SKM-1 (cell line): Measurements from ENCODE around the gene ROCK2.
"Not testable (repeated sequence)": the region's sequence is repeated elsewhere in the genome, so short reads cannot be mapped to it uniquely, and the experiment has no call there.

Experiments
- DNase-seq: peaks from one replicate; lab custom pipeline; 2025; ENCODE audit not compliant: unreplicated experiment; lab: John Stamatoyannopoulos, UW

The ROCK2 gene

DNA sequence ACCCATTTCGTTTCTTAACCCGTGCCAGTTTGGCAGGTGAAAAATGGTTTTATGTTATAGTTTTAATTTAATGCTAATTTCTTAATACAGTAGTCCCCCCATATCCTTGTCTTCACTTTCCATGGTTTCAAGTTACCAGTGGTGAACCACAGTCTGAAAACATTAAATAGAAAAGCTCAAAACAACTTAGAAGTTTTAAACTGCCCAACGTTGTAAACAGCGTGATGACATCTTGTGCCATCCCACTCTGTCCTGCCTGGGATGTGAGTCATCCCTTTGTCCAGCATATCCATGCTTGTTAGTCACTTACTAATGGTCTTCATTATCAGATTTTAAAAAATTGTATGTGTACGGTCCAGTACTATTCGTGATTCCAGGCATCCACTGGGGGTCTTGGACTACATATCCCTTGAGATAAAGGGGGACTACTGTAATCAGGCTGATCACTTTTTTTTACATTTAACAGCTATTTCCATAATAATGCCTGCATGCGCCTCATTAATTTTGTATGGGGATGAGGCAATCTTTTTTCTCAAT is 157.3 kb downstream of the ROCK2 start:
- no peak for DNase-seq

DNA sequence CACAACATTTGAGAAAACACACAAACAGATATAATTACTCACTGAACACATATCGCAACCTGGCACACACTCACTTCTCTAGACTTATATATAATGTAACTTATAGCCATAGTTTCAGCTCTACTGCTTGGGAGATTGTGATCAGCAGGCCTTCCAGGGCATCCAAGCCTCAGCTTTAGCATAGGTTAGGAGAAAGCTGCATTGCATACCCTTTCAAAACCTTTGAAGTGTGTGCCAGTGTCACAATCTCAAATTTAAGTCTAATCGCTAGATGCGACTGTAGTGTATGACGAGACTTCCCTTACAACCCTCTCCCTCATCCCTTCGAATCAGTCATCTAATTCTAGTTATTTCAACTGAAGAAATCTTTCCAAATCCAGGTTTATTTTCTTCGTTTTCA is 158.3 kb downstream of the ROCK2 start:
- no peak for DNase-seq

DNA sequence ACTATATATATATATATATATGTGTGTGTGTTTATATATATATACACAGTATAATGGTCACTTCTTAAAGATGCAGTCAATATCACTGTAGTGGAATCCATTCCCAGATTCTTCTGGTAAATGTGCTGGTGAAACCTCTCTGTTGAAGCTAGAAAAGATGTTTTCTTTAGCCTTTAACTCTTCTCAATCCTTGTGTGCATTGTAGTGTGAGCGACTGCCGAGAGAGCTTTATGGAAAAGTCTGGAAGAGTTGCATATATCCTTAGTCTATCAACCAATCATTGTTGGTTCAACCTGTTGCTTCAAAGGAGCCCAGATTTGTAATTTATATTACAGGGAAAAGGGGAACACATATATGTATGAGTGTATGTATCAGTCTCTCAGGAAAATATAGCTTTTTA is 161.5 kb downstream of the ROCK2 start:
- no peak for DNase-seq

DNA sequence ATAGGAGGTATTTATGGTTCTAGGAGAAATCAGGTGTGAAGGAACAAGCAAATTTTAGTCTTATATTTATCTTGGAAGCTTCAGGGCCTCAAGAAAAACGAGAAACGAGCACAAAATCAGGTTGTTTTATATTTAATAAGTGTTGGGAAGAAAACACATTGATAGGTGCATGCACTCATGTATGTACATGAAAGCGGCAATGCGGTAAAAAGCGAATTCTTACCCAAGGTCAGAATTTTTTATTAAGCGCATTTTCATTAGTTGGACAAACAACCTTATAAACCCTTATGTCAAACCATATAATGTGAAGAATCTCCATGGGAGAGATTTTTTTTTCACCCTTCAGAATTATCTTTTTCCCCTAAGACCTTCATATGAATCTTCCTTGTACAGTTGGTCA is 163.8 kb downstream of the ROCK2 start:
- DNase-seq, result no peak

DNA sequence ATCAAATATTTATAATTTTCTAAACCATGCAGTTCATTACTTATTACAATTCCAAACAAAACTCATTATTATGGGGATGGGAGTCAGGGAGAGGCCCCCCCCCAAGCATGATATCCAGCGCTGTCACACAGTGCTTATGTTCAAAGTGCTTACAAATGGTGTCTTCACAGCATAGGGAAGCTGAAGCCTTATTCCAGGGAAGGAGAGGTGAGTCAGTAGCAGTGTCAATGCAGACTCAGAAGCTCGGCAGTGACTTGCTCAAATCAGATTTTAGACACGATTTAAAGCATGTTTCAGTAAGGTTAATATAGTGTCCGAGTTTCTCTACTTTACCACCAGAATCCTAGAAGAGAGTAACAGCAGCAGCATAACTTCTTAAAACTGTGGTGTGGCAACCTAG is 164.5 kb downstream of the ROCK2 start:
- DNase-seq, result no peak

DNA sequence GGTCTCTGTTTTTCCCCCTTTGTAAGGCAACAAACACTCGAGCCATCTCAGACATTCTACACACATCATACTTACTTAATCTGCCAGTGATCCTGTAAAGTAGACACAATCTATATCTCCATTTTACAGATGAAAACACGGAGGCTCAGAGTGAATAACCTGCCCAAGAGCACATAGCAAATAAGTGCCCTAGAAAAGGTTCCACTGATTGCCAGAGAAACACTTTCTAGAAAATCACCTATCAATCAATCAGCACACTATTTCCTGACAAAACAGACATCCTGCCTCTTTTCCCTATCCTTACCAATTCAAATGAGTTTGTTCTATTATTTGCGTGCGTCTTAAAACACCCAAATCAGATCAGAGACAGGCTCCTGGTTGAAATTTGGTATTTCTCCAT is 165.2 kb downstream of the ROCK2 start:
- no peak for DNase-seq

DNA sequence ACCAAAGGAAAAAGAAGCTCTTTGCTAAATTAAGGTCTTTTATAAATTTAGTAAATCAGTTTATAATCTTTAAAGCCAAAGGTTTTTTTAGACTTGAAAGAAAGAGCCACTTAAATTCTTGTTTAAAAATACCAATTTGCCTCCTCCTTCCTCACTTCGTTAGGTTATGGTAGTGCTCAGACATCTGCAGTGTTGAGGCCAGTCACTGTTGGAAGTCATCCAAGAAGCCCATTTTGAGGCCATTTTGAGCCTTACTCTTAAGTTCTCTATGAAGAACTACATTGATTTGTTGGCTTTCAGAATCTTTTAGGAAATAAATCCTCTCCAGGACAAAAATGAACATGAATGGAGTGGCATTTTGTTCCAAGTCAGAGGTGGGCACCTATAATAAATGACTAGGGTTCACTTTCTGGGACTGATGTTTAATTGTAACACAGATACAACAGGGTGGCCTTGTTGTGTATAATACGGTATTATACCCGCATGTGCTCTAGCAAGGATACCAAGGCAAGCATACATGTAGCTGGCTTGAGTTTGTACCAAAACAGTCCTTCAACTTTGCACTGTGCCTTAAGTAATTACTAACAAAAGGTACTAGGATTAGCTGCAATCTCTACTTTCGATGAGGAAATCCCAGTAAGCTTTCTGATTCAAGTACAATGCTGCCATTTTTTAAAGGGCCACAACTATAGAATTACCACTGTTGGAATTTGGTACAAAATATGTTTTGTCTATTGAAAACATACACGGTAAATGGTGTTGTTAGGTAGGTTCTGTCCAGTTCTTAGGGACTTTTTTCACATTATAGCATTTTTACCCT is 166.4 kb downstream of the ROCK2 start:
- no peak for DNase-seq

DNA sequence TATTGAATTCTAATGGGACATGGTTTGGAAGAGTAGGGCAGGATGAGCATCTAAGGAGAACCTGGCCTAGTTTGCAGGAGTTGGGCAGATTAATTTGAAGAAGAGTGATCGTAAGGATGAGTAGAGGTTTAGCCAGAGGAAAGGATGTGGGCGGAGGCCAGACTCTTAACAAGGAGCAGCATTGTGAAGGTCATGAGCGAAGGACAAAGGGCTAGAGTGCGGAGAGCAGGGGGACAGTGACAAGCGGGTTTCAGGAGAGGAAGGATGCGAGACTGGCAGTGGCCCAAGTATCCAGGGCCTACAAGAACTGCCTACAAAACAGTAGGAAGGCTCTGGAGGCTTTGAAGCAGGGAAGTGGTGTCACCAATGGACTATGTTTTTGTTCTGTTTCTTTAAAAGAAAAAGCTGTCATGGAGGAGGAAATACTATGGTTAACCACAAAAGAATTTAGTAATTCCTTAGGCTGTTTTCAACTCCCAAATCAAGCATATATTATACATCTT is 169.1 kb downstream of the ROCK2 start:
- DNase-seq, result peak; percentile 22

DNA sequence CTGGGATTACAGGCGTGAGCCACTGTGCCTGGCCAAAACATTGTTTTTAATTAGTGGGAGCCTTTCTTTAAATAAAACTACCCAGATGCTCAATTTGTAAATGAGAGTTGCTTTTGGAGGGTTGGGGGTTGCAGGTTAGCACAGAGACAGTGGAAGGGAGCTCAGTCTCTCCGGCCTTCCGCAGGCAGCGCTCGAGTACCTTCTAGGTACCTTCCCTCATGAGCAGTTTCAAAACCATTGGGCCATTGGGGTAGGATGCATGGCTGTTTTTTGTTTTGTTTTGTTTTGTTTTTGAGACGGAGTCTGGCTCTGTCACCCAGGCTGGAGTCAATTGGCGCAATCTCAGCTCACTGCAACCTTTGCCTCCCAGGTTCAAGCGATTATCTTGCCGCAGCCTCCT is 170.2 kb downstream of the ROCK2 start:
- DNase-seq, result no peak

DNA sequence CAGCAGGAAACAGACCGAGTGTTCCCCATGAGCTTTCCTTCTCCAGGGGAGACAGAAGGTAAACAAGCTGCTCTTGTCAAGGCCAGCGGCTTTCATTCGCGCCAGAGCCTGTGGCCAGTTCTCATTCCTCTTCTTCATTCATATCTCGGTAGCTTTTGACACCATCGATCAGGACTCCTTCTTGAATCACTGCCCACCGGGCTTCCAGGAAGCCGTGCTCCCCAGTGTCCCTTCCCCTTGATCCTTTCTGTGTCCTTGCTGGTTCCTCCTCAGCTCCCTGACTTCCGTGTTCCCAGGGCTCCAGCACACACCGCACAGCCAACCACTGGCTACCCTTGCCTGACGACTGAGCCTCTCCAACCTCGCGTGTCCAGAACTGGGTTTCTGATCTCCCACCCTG is 175.1 kb downstream of the ROCK2 start:
- DNase-seq, result no peak

DNA sequence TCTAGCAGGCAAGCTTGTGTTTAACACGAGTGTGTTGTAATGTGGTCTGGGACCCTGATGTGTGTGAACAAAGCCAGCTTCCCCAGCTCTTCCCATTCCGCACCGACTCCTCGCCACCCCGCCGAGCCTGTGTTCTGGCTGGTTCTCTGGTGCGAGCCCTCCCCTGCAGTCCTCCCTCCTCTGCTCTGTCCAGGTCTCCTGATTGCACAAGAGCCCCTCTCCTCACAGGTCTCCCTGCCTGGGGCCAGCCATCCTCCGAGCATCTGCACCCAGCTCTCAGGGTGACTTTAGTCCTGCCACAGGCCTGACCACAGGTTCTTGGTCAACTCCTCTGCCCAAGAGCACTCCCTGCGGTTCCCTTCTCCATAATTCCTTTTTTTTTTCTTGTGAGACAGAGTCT is 175.9 kb downstream of the ROCK2 start:
- DNase-seq, result peak; percentile 30

DNA sequence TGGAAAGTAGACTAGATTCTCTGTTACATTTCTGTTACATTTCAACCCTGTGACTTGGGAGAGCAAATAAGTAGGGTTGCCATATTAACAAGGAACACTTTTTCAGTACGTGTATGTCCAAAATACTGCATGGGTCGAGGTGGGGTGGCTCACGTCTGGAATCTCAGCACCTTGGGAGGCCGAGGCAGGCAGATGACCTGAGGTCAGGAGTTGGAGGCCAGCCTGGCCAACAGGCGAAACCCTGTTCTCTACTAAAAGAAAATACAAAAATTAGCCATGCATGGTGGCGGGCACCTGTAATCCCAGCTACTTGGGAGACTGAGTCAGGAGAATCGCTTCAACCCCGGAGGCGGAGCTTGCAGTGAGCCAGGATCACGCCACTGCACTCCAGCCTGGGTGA is 178.0 kb downstream of the ROCK2 start:
- no peak for DNase-seq

DNA sequence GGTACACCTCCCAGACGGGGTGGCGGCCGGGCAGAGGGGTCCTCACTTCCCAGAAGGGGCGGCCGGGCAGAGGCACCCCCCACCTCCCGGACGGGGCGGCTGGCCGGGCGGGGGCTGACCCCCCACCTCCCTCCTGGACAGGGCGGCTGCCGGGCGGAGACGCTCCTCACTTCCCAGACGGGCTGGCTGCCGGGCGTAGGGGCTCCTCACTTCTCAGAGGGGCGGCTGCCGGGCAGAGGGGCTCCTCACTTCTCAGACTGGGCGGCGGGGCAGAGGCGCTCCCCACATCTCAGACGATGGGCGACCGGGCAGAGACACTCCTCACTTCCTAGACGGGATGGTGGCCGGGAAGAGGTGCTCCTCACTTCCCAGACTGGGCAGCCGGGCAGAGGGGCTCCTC is 179.4 kb downstream of the ROCK2 start:
- not testable (repeated sequence) for DNase-seq

DNA sequence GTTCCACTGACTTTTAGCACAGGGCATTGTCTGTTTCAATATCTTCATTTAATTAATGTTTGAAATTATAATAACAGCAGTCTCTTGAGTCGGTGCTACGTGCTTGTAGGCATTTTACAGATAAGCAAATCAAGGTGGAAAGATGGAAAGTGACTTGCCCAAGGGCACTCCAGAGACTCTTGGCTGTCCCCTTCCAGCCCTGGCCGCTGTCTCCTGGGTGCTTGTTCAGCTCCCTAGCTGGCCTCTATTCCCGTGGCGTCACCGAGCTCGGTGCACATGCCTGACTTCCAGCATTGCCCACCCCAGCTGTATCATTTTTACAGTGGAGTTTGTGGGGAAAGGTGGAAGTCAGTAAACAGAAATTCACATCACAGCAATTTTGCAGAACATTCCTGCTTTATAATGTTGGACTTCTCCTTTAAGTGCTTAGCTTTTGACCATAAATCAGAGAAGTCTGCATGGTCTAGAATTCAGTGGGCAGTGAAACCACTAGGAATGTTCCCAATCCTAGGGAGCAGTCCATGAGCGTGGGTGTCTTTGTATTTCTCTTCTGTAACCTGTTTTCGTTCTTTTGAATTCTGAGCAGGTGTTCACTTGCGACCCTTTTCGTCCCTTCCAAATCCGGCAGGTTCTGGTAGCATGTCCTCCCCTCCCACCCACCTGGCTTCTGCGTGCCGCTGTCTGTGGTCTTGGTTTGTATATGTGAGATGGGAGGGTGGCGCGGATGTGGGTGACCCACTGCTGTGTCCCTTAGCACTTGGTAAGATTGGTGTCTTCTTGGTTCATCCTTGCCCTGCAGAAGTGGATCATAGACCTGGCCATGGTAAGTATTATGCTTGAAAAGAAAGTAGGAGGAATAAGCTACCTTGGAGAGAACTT is 180.8 kb downstream of the ROCK2 start:
- DNase-seq, result no peak

DNA sequence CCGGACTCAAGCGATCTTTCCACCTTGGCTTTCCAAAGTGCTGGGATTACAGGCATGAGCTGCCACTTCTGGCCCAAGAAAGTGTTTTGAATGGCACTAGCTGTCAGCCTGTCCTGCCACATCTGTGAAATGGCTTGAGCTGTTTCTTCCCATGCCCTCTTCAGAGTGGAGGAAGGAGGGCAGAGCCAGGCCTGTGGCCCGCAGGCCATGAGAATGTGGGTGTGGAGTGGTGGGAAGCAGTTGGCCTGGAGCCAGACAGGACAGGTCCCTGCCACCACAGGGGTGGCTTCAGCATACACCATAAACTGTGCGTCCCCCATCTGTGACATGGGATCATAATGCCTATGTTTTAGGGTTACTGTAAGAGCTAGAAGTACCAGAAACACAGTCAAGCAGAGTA is 182.7 kb downstream of the ROCK2 start:
- no peak for DNase-seq

DNA sequence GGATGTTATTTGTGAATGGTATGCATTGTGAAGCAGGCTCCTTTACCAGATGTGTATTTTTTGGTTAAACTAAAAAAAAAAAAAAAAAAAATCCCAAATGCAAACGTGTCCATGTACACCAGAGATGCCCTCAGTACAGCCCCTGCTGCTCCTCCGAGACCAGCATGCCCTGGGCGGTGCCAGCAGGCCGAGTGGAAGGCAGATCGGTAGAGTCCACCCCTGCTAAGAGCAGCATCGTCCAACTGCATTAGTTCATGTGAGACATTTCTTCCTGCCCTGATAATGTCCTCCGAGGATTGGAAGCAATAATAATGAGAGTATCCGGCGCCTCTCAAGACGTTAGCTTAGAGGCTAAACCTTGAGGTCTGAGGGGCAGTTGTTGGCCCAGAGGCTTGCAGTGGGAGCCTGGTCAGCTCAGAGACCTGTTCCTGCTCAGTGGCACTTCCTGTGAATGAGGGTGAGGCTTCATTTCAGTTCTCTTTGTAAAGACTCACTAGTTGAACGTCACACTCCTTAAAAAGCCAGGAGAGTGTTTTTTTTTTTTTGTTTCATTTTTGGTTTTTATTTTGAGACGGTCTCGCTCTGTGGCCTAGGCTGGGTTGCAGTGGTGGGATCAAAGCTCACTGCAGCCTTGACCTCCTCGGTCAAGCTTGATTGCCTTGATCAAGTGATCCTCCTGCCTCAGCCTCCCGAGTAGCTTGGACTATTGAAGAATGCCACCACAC is 183.5 kb downstream of the ROCK2 start:
- no peak for DNase-seq

DNA sequence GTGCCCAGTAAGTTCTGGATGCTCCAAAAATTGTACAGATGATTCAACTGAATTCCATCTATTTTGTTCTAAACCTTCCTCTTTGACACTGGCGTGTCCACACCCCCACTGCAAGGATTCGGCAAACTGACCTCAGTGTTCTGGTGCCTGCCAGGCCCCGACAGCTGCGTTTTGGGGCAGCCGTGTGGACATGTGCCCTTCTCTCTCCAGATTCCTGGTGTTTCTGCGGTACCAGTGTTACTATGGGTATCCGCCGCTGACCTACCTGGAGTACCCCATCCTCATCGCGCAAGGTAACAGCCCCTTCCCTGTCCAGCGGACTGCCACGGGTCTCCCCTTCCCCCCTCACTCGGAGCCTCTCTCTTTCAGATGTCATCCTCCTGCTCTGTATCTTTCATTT is 184.2 kb downstream of the ROCK2 start:
- DNase-seq, result no peak

DNA sequence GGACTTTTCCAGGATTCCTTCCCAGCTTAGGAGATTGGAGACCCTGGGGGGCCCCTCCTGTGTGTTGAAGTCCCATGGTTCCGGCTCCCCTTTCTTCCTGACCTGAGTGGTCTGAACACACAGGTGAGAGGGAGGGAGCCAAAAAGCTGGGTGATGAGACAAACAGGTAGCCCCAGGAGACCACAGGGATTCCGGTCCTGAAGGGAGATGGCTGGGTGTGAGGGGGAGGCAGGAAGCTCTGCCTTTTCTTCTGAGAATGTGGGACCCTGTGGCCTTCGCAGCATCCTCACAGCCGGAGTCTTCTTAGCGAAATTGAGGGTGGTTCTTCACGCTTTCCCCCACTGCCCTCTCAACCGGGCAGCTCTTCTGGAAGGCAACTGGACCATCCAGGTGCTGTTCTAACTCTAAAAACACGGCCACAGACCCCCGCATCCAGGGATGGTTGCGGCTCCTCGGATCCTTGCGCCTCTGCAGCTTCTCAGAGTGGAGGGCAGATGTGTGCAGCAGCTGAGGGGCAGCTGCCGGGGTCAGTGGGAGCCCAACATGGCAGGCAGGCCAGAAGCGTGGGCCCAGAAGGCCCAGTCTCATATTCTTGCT is 184.8 kb downstream of the ROCK2 start:
- DNase-seq, result no peak

DNA sequence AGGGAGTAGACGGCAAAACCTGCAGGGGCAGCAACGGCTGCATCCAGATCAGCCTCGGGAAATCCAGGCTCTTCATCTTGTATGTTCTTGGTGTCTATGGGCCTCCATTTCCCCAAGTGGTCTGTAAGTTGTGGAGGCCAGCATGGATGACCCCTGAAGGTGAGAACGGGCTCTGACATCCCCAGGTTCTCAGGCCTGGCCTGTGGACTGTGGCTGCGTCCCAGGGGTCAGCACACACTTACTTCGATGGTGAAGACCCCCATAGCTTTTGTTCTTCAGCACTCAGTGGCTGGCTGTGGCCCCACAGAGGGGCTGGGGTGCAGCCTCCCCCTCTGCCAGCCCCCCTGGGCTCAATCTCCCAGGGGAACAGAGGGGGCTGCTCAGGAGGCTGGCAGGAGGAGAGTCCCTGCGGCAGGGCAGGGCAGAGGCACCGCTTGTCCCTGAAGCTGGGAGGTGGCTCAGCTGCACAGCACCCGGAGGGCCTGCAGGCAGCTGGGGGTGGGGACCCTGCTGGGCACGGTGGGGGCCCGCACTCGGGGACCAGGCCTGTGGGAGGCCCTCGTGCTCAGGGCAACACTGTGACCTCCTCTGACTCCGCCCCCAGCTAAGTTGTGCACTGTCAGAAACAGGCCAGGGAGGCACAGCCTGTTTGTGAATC is 185.4 kb downstream of the ROCK2 start:
- DNase-seq, result no peak

DNA sequence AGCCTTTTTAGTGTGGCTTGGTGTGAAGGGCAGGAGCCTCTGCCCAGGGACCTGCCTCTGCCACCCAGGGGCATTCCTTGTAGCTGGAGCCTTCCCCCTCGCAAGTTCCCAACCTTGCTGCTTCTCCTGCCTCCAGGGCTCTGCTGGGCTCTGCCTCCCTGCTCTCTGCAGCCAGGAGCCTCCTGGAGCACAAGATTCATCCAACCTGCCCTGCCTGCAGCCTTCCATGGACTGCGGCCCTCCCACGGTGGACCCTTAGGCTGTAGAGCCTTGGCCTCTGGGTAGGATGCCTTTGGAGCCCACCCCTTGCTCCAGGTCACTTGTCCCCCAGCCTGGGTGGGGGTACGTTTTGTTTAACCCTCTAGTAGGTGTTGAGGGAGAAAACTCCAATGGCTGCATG is 186.7 kb downstream of the ROCK2 start:
- DNase-seq, result no peak
